ENCODE data around the gene DSE.

DSE gene

GRCh38 chr6:116389357-116389756 is 18.6 kb downstream of the DSE start:
- no peak for DNase-seq

GRCh38 chr6:116390581-116390980 is 19.8 kb downstream of the DSE start:
- no peak for DNase-seq

- DNase-seq = no peak
Observed at GRCh38 chr6:116392132-116393013, 21.6 kb downstream of the DSE start.

DNA sequence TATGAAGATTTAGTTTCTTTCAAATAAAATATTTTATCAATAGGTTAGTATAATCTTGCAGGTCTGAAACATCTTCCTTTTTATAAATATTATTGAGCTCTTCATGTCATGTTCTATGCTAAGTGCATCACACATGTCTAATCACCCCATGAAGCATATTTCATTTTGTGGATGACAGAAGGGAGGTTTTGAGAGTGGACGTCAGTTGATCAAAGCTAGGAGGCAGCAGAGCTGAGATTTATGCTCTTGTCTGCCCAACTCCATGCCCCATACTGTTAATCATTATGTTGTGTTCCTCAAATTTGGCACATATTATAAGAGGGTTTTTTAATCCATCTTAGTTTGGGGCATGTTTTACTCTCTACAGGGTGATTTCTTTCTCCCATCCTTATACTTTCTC is 22.7 kb downstream of the DSE start:
- DNase-seq = no peak

GRCh38 chr6:116395647-116396046 is 24.9 kb downstream of the DSE start:
- no peak for DNase-seq

DNA sequence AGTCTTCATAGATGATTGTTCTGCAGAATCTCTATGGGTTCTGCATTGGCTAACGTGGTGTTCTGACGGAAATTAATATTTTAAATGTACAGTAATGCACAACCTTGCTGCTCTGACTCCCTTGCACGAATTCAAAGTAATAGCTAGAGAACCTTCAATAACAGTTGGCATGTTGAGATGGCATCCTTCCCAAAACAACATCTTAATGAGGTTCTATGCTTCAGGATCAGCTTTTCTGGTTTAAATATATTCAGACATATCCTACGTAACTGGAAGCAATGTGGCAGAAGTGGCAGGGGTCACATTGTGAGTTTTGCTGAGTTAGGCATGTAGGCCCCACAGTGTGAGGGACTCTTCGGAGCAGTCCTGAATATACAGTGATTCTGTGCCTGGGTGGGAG is 25.7 kb downstream of the DSE start:
- DNase-seq = no peak

GRCh38 chr6:116397914-116398313 is 27.2 kb downstream of the DSE start:
- DNase-seq = no peak

DNA sequence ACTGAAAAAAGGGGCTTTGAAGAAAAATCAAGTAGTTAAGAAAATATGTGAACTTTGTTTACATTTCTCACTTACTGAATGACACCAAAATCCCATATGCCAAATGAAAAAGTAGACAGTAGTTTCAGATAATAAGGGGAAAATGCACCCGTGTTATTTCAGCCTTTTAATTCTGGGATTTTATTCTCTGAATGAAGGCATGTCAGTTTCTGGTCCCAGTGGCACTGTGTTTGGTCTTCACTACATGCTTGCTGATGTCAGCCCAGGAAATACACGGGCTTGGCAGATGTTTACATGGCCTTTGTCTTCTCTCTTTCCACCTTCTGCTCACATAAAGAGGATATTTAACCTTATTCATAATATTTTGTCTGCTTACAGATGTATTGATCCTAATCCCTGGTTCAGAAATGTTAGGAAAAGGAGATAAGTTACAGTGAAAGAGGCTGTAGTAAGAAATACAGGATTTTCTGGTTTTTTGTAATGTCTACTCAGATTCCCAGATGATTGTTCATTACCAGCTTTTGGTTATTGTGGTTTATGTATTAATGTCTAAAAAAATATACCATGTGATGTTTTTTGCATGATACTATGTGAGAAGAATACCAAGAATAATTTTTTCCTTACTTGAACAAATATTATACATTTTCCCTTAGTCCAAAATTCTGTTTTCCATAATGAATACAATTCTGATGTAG is 27.7 kb downstream of the DSE start:
- DNase-seq = no peak

DNA sequence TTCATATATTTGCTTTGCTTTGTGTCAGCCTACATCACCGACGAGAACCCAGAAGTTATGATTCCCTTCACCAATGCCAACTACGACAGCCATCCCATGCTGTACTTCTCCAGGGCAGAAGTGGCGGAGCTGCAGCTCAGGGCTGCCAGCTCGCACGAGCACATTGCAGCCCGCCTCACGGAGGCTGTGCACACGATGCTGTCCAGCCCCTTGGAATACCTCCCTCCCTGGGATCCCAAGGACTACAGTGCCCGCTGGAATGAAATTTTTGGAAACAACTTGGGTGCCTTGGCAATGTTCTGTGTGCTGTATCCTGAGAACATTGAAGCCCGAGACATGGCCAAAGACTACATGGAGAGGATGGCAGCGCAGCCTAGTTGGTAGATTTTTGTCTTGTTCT is 28.5 kb downstream of the DSE start:
- no peak for DNase-seq

GRCh38 chr6:116400328-116400727 is 29.6 kb downstream of the DSE start:
- no peak for DNase-seq

DNA sequence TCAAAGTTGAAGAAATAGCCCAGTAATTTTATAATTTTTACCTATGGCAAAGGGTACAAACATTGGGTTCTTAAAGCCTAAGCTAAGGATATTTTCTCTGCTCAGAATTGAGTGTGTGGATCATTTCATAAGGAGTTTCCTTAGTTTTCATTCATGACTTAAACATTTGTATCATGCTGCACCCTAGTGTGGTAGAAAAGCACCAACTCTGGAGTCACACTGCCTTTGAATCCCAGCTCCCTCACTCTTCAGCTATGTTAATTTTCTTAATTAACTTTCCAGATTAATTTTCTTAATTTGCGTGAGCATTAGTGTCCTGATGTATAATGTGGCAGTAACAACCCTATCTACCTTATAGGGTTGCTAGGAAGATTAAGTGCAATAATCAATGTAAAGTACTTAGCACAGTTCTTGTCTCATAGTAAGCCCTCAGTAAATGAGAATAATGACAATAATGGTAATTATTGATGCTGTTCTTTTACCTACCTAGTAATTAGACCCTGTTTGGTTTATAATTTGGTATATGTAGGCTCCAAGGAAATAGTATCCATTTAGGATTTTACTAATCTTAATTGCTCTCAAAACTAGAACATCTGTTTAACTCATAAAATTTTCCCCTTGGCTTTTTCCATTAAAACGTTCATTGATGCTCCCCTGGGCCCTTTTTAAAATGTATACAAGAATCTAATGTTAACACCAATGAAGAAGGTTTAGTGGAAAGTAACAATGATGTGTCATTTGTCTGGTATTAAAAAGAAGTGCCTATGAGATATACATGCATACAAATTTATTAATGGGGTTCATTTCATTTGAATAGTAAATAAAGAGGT is 31.6 kb downstream of the DSE start:
- DNase-seq = no peak

DNA sequence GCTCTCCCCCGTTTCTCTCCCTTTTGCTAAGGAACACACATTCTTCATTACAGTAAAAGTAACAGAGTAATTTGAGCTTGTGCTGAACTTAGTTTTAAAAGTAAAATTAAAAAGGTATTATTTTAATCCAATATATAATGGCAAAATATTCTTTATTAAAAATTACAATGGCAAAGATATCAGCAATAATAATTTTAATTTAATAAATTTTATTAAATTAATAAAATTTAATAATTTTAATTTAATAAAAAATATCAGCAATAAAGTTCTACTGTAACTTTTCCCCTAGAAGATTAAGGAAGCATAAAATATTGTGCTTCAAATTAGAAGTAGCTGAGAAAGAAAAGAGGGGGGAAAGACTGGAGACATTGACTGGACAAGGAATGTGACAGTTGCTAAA is 32.5 kb downstream of the DSE start:
- DNase-seq = no peak

DNA sequence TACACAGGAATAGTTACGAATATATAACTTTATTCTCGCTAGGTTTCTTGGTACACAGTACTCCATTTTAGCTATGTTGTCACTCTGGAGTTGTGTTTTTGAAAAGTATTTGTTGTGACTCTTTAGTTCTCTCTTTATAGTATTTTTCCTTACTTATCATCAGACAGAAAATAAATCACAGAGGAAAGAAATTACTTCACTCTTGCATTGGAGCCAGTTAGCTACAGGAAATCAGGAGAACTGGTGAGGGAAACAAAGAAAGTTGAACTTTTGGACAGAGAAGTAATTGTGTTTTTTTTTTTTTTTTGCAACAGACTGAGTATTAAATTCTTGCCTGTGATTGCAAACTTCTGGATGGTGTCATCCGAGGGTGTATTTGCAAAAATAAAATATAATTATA is 33.9 kb downstream of the DSE start:
- no peak for DNase-seq

DNA sequence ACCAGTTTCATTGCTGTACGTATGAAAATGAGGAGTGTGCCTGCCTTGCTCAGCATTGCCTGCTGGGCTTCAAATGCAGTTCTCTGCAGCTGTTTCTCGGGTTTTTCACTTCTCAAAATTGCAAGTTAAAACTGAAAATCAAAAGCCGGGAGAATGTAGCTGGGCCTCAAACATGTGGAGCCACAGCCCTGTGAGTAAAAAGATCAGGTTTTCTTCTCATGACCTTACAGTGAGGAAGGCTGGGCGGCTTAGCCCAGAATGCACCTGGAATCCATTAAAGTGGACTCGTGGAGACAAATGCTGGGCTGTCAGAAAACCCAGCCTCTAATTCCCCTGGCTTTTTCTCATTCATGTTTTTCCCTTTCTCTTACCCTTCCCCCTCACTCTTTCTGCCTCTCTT is 34.4 kb downstream of the DSE start:
- no peak for DNase-seq

- DNase-seq = no peak
Observed at GRCh38 chr6:116405652-116406356, 35.1 kb downstream of the DSE start.

GRCh38 chr6:116406678-116407345 is 36.1 kb downstream of the DSE start:
- no peak for DNase-seq

GRCh38 chr6:116408491-116408890 is 37.7 kb downstream of the DSE start:
- DNase-seq = no peak

DNA sequence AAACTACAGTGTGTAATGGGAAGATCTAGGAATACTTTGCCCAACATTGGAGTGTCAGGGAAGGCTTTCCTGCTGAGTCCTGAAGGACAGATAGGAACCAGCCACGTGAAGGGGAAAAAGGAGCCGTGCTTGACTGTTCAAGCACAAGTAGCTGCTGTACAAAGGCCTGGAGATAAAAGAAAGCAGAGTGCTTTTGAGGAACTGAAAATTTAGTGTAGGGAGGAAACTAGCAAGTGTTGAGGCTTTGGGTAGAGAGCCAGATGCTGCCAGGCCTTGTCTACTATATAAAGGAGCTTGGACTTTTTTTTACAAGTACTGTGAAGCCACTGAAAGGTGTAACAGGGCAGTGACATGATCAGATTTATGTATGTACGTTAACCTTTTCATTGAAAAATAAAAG is 39.0 kb downstream of the DSE start:
- no peak for DNase-seq

GRCh38 chr6:116411284-116411623 is 40.5 kb downstream of the DSE start:
- DNase-seq = no peak

GRCh38 chr6:116412270-116412669 is 41.5 kb downstream of the DSE start:
- DNase-seq = no peak

GRCh38 chr6:116413357-116413756 is 42.6 kb downstream of the DSE start:
- no peak for DNase-seq

GRCh38 chr6:116417661-116418060 is 46.9 kb downstream of the DSE start:
- no peak for DNase-seq

All from NCI-H1694 treated with DMSO at 0.1 percent for 48 hours (cell line).